Measurements from ENCODE around the gene RPL36A.

RPL36A gene

GRCh38 chrX:101391831-101392230, 1.0 kb downstream of the RPL36A start:
- in situ Hi-C loops (cut with HindIII; ENCODE audit: low sequenced_read_pairs) = no loop called here

GRCh38 chrX:101393530-101394305, 2.9 kb downstream of the RPL36A start:
- in situ Hi-C loops (cut with HindIII; ENCODE audit: low sequenced_read_pairs) = no loop called here

- in situ Hi-C loops (cut with HindIII; ENCODE audit: low sequenced_read_pairs) = no loop called here
Observed at GRCh38 chrX:101394372-101394771, 3.6 kb downstream of the RPL36A start.

GRCh38 chrX:101395789-101396188, 5.0 kb downstream of the RPL36A start:
- in situ Hi-C loops (cut with HindIII; ENCODE audit: low sequenced_read_pairs) = no loop called here

GRCh38 chrX:101397779-101398178, 7.0 kb downstream of the RPL36A start:
- in situ Hi-C loops (cut with HindIII; ENCODE audit: low sequenced_read_pairs) = no loop called here

GRCh38 chrX:101398694-101399093, 7.9 kb downstream of the RPL36A start:
- in situ Hi-C loops (cut with HindIII; ENCODE audit: low sequenced_read_pairs) = no loop called here

- in situ Hi-C loops (cut with HindIII; ENCODE audit: low sequenced_read_pairs) = no loop called here
Observed at GRCh38 chrX:101399825-101400224, 9.0 kb downstream of the RPL36A start.

GRCh38 chrX:101407167-101407747, 16.4 kb downstream of the RPL36A start:
- in situ Hi-C loops (cut with HindIII; ENCODE audit: low sequenced_read_pairs) = no loop called here

GRCh38 chrX:101407748-101408531, 17.1 kb downstream of the RPL36A start, which contains the start of the genes GLA and HNRNPH2:
Gene GLA (minus strand): TSS chrX:101407925. CDS start chrX:101407903, 22 bp downstream.
Gene HNRNPH2 (plus strand): TSS chrX:101408222. CDS start chrX:101411989, 3,767 bp downstream.
- in situ Hi-C loops (cut with HindIII; ENCODE audit: low sequenced_read_pairs) = no loop called here

GRCh38 chrX:101408532-101408841, 17.7 kb downstream of the RPL36A start:
- in situ Hi-C loops (cut with HindIII; ENCODE audit: low sequenced_read_pairs) = no loop called here

- in situ Hi-C loops (cut with HindIII; ENCODE audit: low sequenced_read_pairs) = no loop called here
Observed at GRCh38 chrX:101409043-101409442, 18.2 kb downstream of the RPL36A start.

- in situ Hi-C loops (cut with HindIII; ENCODE audit: low sequenced_read_pairs) = no loop called here
Observed at GRCh38 chrX:101410461-101410860, 19.6 kb downstream of the RPL36A start.

- in situ Hi-C loops (cut with HindIII; ENCODE audit: low sequenced_read_pairs) = no loop called here
Observed at GRCh38 chrX:101411984-101412383, 21.2 kb downstream of the RPL36A start.

- in situ Hi-C loops (cut with HindIII; ENCODE audit: low sequenced_read_pairs) = no loop called here
Observed at GRCh38 chrX:101415180-101416145, 24.7 kb downstream of the RPL36A start.

GRCh38 chrX:101416691-101417090, 25.9 kb downstream of the RPL36A start:
- in situ Hi-C loops (cut with HindIII; ENCODE audit: low sequenced_read_pairs) = no loop called here

GRCh38 chrX:101417190-101417589, 26.4 kb downstream of the RPL36A start:
- in situ Hi-C loops (cut with HindIII; ENCODE audit: low sequenced_read_pairs) = no loop called here

- in situ Hi-C loops (cut with HindIII; ENCODE audit: low sequenced_read_pairs) = no loop called here
Observed at GRCh38 chrX:101417981-101418841, 27.4 kb downstream of the RPL36A start.

- in situ Hi-C loops (cut with HindIII; ENCODE audit: low sequenced_read_pairs) = no loop called here
Observed at GRCh38 chrX:101419489-101419888, 28.7 kb downstream of the RPL36A start.

- in situ Hi-C loops (cut with HindIII; ENCODE audit: low sequenced_read_pairs) = no loop called here
Observed at GRCh38 chrX:101427954-101428353, 37.1 kb downstream of the RPL36A start.

- in situ Hi-C loops (cut with HindIII; ENCODE audit: low sequenced_read_pairs) = no loop called here
Observed at GRCh38 chrX:101429934-101430333, 39.1 kb downstream of the RPL36A start.
